ENCODE data around the gene BLNK.

DNA sequence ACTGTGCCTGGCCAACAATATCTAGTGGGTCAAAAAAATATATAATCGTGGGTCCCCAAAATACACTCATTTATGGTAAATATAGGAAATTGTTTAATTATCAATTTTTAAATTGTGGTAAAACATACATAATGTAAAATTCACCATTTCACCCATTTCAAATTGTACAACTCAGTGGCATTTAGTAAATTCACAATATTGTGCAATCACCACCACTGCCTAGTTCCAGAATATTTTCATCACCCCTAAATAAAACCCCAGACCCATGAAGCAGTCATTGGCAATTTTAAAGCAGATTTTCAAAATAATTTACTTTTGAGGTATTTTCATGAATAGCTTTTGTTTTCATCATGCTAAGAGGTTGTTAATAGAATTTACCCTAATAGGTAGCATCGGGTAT is 10.2 kb downstream of the BLNK start:
- TF ChIP-seq CTCF (IDR thresholded peaks at IDR 0.05) (no peak), SMC3 (IDR thresholded peaks at IDR 0.05; ENCODE audit: low read depth, low read length) (no peak), MXI1 (IDR thresholded peaks at IDR 0.05; ENCODE audit: low read depth, low read length) (no peak), REST (IDR thresholded peaks at IDR 0.05; ENCODE audit: low read depth, low read length) (no peak), CHD2 (IDR thresholded peaks at IDR 0.05; ENCODE audit: low read length, partially characterized antibody) (no peak), EP300 (IDR thresholded peaks at IDR 0.05; ENCODE audit: borderline replicate concordance in 1 of 2, low read depth in 1 of 2, low read length in 1 of 2) (no peak), IRF3 (IDR thresholded peaks at IDR 0.05; ENCODE audit: low read depth, low read length) (no peak), FOXJ3 (CRISPR knock-in tag; IDR thresholded peaks at IDR 0.05) (no peak), RCOR1 (IDR thresholded peaks at IDR 0.05; ENCODE audit: low read length) (no peak), EZH2phosphoT487 (IDR thresholded peaks at IDR 0.05; ENCODE audit: borderline replicate concordance, low read depth) (no peak), TAF1 (IDR thresholded peaks at IDR 0.05; ENCODE audit: borderline replicate concordance, low read depth, low read length) (no peak)
- TF ChIP-seq, protein P1, sequence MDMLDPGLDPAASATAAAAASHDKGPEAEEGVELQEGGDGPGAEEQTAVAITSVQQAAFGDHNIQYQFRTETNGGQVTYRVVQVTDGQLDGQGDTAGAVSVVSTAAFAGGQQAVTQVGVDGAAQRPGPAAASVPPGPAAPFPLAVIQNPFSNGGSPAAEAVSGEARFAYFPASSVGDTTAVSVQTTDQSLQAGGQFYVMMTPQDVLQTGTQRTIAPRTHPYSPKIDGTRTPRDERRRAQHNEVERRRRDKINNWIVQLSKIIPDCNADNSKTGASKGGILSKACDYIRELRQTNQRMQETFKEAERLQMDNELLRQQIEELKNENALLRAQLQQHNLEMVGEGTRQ (IDR thresholded peaks at IDR 0.05; ENCODE audit: borderline replicate concordance, low read depth, low read length) = no peak

All from SK-N-SH (cell line).